SH-SY5Y (cell line): ENCODE data around the gene ZMIZ1.

Experiments used
- GATA2 ChIP-seq: IDR thresholded peaks from 2 replicates; pipeline ENCODE4 v1.6.1; 2011; ENCODE audit warnings: mild to moderate bottlenecking, low read depth, low read length
- GATA3 ChIP-seq: IDR thresholded peaks from 2 replicates; pipeline ENCODE4 v1.6.1; 2011; ENCODE audit warnings: low read depth, mild to moderate bottlenecking, low read length, moderate library complexity

The ZMIZ1 gene

GRCh38 chr10:79359816-79360498, 291.2 kb downstream of the ZMIZ1 start:
- TF ChIP-seq GATA3 (no peak), GATA2 (no peak)

DNA sequence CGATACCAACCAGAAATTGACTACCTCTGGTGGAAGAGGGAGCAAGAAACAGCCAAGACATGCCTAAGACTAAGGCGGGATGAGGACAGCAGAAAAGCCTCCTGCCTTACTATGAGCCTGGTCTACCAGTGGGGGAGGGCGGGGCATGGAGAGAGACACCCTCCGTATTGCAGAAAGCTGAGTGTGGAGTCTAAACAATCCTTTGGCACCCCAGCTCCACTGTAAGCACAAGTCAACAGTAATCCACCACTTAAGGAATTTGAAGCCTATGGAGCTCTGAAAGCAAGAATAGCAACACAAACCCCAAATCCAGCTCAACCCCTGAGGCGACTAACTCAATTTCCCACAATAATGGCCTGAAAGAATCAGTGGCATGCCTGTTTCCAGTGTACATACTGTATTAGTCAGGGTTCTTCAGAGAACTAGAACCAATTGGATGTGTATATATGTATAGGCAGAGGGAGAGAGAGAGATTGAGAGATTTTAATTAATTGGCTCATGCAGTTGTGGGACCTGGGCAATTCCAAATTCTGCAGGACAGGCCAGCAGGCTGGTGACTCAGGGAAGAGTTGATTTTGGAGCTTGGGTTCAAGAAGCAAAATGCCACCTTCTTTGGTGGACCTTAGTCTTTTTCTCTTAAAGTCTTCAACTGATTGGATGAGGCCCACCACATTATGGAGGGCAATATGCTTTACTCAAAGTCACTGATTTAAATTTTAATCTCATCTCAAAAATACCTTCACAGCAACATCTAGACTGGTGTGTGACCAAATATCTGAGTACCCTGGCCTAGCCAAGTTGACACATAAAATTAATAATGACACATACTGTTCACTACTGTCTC, 292.0 kb downstream of the ZMIZ1 start:
- no peak for TF ChIP-seq GATA2
- TF ChIP-seq GATA3 = no peak

DNA sequence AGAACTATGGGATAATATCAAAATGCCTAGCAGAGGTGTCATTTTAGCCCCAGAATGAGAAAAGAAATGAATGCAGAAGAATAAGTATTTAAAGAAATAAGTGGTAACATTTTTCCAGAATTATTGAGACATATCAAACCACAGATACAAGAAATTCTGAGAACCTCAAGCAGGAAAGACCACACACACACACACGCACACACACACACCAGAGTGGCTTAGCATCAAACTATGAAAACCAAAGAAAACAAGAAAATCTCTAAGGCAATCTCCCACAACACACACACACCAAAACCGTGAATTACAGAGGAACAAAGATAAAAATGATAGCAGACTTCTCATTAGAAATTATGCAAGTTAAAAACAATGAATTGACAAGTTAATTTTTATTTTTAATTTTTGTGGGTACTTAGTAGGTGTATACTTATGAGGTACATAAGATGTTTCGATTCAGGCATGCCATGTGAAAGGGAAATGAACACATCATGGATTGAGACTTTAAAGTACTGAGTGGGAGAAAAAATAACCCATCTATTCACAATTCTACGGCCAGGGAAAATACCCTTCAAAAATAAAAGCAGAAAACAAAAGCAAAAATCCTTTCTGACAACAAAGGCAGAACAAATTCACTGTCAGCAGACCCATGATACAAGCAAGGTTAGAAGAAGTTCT, 293.1 kb downstream of the ZMIZ1 start:
- TF ChIP-seq GATA2 = no peak
- TF ChIP-seq GATA3 = no peak
